Cerebellar cortex (tissue), 1 donor: ENCODE data around the gene CCDC188.
"Not testable (repeated sequence)": the region's sequence is repeated elsewhere in the genome, so short reads cannot be mapped to it uniquely, and the experiment has no call there.

Source experiments
- DNase-seq: peaks from one replicate; pipeline ENCODE4 v3.0.0-alpha.2; 2015; ENCODE audit warnings: low spot score

The CCDC188 gene

GRCh38 chr22:20169253-20169822 lies 18.5 kb upstream of the CCDC188 start:
- DNase-seq, result no peak

GRCh38 chr22:20167643-20168322 lies 16.9 kb upstream of the CCDC188 start:
- DNase-seq, result no peak

- no peak for DNase-seq
Measured at GRCh38 chr22:20166703-20167102, 15.8 kb upstream of the CCDC188 start.

- no peak for DNase-seq
Measured at GRCh38 chr22:20165913-20166312, 15.1 kb upstream of the CCDC188 start.

GRCh38 chr22:20165421-20165820 lies 14.6 kb upstream of the CCDC188 start:
- no peak for DNase-seq

- DNase-seq, result no peak
Measured at GRCh38 chr22:20164863-20165262, 14.0 kb upstream of the CCDC188 start.

- no peak for DNase-seq
Measured at GRCh38 chr22:20160041-20160440, 9.2 kb upstream of the CCDC188 start.

GRCh38 chr22:20159531-20159930 lies 8.7 kb upstream of the CCDC188 start:
- DNase-seq, result not testable (repeated sequence)

- no peak for DNase-seq
Measured at GRCh38 chr22:20159076-20159475, 8.2 kb upstream of the CCDC188 start.

GRCh38 chr22:20158391-20159036 lies 7.7 kb upstream of the CCDC188 start:
- DNase-seq, result no peak

GRCh38 chr22:20157430-20158183 lies 6.8 kb upstream of the CCDC188 start:
- DNase-seq, result no peak

- DNase-seq, result peak; percentile 91
Measured at GRCh38 chr22:20156611-20157429, 6.0 kb upstream of the CCDC188 start.

- no peak for DNase-seq
Measured at GRCh38 chr22:20156042-20156389, 5.2 kb upstream of the CCDC188 start.

- DNase-seq, result peak; percentile 83
Measured at GRCh38 chr22:20155330-20156041, 4.6 kb upstream of the CCDC188 start.

- DNase-seq, result no peak
Measured at GRCh38 chr22:20154602-20155187, 3.8 kb upstream of the CCDC188 start.

GRCh38 chr22:20153945-20154344 lies 3.1 kb upstream of the CCDC188 start:
- DNase-seq, result peak; percentile 45

- DNase-seq, result no peak
Measured at GRCh38 chr22:20152464-20152890, 1.6 kb upstream of the CCDC188 start.

- DNase-seq, result no peak
Measured at GRCh38 chr22:20151276-20151588, 377 bp upstream of the CCDC188 start.

- no peak for DNase-seq
Measured at GRCh38 chr22:20149257-20150250, 1.3 kb downstream of the CCDC188 start.

GRCh38 chr22:20148414-20148813 lies 2.4 kb downstream of the CCDC188 start:
- DNase-seq, result no peak
